MG63 (cell line): ENCODE data around the gene SLC25A30. TPM values are rescaled to one million over a fixed set of nuclear protein-coding genes. Genes with fewer than 3 reads are reported as not detected.
"Not testable (repeated sequence)": the region's sequence is repeated elsewhere in the genome, so short reads cannot be mapped to it uniquely, and the experiment has no call there.

ENCODE experiments used
- DNase-seq: peaks from one replicate; pipeline ENCODE4 v3.0.0-alpha.2; 2020
- H3K27me3 ChIP-seq: fragments of 250-450 bp; sonication (Bioruptor Pico); 2 replicates; pipeline ENCODE4 v1.5.1; 2020; ENCODE audit warnings: mild to moderate bottlenecking, moderate library complexity
- H3K36me3 ChIP-seq: fragments of 250-450 bp; sonication (Bioruptor Pico); 2 replicates; pipeline ENCODE4 v1.5.1; 2020; ENCODE audit warnings: mild to moderate bottlenecking, moderate library complexity
- H3K4me3 ChIP-seq: fragments of 250-450 bp; sonication (Bioruptor Pico); 2 replicates; pipeline ENCODE4 v1.5.1; 2020; ENCODE audit warnings: mild to moderate bottlenecking, moderate library complexity
- H3K9me3 ChIP-seq: fragments of 250-450 bp; sonication (Bioruptor Pico); 2 replicates; pipeline ENCODE4 v1.5.1; 2020; ENCODE audit warnings: mild to moderate bottlenecking, moderate library complexity
- total RNA-seq: library from RNA; depleted of rRNA; stranded (reverse); fragments of >200 nt; shearing (Covaris generic); gene quantifications from 2 replicates; pipeline ENCODE4 v1.2.3, GENCODE V29; 2014; ENCODE audit warnings: low replicate concordance; rRNA removed

The SLC25A30 gene
- total RNA-seq, 1 experiment from 2014 or later: 14.0 TPM

GRCh38 chr13:45362939-45363338, 55.2 kb downstream of the SLC25A30 start:
- Histone ChIP-seq H3K27me3 (no peaks in the 10 kb centered on the region), H3K9me3 (no peaks in the 10 kb centered on the region; the same call in 1 of the 2 replicates), H3K4me3 (no peak overlapping the region), H3K36me3 (peaks cover 2% of the 10 kb centered on the region; the same call in 1 of the 2 replicates)
- no peak for DNase-seq

DNA sequence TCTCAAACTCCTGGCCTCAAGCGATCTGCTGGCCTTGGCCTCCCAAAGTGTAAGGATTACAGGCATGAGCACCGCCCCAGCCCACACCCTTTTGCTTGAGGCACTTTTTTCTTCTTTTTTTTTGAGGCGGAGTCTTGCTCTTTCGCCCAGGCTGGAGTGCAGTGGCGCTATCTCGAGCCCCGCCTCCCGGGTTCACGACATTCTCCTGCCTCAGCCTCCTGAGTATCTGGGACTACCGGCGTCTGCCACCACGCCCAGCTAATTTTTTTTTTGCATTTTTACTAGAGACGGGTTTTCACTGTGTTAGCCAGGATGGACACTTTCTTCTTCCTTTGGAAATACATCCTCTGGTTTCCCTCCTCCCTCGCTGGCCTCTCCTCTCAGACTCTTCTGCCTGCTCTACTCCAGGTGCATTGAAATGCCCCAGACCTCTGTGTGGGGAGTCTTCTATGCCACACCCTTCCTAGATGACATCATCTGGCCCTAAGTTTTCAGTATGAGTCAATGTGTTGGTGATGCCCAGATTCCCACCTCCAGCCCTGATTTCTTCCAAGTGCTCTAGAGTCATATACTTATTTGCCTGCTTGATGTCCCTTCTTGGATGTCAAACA, 56.5 kb downstream of the SLC25A30 start:
- Histone ChIP-seq H3K4me3 (no peak overlapping the region), H3K27me3 (no peaks in the 10 kb centered on the region), H3K9me3 (no peaks in the 10 kb centered on the region; the same call in 1 of the 2 replicates), H3K36me3 (peaks cover 2% of the 10 kb centered on the region; the same call in 1 of the 2 replicates)
- DNase-seq: peak; percentile 60

DNA sequence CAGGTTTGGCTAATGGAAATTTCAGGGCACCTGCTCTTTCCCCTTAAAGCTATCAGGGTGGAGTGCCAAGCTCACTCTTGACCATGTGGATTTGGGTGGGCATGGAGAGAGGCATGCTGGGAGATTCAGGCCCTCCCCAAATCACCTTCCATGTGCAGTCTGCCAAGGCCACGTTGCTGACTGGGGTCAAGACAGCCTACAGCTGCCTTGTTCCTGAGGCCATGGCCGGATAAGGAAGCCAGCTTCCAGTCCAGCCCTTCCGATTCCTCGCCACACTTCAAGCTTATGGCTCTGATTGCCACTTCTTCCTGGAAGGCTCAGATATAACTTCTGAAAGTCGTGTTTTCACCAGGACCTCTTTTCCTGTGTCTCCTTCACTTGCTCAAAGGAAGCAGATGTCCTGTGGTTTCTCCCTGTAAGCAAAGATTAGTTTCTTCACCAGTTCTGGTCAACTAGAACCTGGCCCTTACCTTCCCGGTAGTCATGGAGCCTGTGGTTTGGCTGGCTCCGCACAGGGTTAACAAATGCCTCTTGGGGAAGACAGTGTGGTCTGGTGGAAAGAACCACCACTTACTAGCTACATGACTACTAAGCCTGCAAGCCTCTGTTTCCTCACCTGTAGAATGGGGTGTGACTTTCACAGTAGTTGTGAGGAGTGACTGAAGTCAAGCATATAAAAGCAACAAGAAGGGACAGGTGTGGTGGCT, 61.1 kb downstream of the SLC25A30 start:
- Histone ChIP-seq H3K36me3 (peaks cover 5% of the 10 kb centered on the region), H3K4me3 (no peak overlapping the region), H3K27me3 (no peaks in the 10 kb centered on the region), H3K9me3 (no peaks in the 10 kb centered on the region)
- DNase-seq: no peak

DNA sequence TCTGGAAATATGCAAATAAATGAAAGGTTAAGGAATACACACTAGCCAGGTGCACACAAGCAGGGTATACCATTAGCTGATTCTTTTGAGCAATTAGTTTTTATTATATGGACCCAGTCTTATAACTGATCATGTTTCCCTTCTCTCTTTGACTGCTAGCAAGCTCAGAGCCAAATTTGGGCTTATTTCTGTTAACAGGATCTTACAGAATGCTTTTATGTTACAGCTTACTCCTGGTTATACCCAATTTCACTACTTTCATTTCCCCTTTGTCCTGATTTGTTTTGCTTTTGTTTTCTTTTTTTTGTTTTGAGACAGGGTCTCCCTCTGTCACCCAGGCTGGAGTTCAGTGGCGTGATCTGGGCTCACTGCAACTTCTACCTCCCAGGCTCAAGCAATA, 64.3 kb downstream of the SLC25A30 start:
- Histone ChIP-seq H3K4me3 (no peak overlapping the region), H3K9me3 (no peaks in the 10 kb centered on the region), H3K36me3 (peaks cover 14% of the 10 kb centered on the region), H3K27me3 (no peaks in the 10 kb centered on the region)
- DNase-seq: no peak

GRCh38 chr13:45352031-45352430, 66.1 kb downstream of the SLC25A30 start:
- Histone ChIP-seq H3K27me3 (no peaks in the 10 kb centered on the region), H3K9me3 (no peaks in the 10 kb centered on the region), H3K4me3 (no peak overlapping the region), H3K36me3 (peaks cover 14% of the 10 kb centered on the region)
- DNase-seq: no peak

DNA sequence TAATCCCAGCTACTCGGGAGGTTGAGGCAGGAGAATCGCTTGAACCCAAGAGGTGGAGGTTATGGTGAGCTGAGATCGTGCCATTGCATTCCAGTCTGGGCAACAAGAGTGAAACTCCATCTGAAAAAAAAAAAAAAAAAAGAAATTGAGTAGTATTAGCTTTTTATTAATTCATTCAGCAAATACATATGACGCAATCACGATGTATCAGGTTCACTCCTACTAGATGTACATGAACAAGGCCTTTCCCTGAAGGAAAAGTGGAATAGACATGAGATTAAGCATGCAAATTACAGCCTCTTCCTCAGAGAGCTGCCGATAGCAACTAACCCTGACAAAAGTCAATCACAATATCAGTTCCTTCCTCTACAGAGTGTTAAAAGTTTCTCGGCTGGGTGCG, 68.0 kb downstream of the SLC25A30 start:
- Histone ChIP-seq H3K36me3 (peaks cover 11% of the 10 kb centered on the region), H3K9me3 (no peaks in the 10 kb centered on the region), H3K4me3 (no peak overlapping the region)

GRCh38 chr13:45349438-45349837, 68.7 kb downstream of the SLC25A30 start:
- H3K9me3 ChIP-seq: no peaks in the 10 kb centered on the region
- H3K36me3 ChIP-seq: peaks cover 11% of the 10 kb centered on the region
- no peak overlapping the region for H3K4me3 ChIP-seq
- no peak for DNase-seq
- no peaks in the 10 kb centered on the region for H3K27me3 ChIP-seq

More for the DNA sequence above, 68.0 kb downstream of the SLC25A30 start:
- DNase-seq: no peak
- no peaks in the 10 kb centered on the region for H3K27me3 ChIP-seq

GRCh38 chr13:45344064-45344463, 74.1 kb downstream of the SLC25A30 start:
- not testable (repeated sequence) for H3K4me3 ChIP-seq, H3K9me3 ChIP-seq, H3K27me3 ChIP-seq, DNase-seq
- peaks cover 17% of the 10 kb centered on the region for H3K36me3 ChIP-seq

Other genes with a start within 250 kb of the SLC25A30 start
- gene KCTD4, start 217.3 kb downstream of the SLC25A30 start, total RNA-seq: not detected in 2 replicates
- gene TPT1, start 77.2 kb downstream of the SLC25A30 start, total RNA-seq: 1,247 and 1,897 TPM in 2 replicates
- 15.2 and 18.3 TPM in 2 replicates for gene COG3, start 46.6 kb upstream of the SLC25A30 start, total RNA-seq
- not detected in 2 replicates for gene ERICH6B, start 197.4 kb upstream of the SLC25A30 start, total RNA-seq